Uterus (tissue), 2 donors: ENCODE results near the gene ACTL10.

Experiments
- CTCF ChIP-seq, 4 experiments: fragments of 200-600 bp in 2 of 4; fragments of 450-650 bp in 2 of 4; sonication (generic) in 2 of 4; IDR thresholded peaks; one replicate each; pipeline ENCODE4 v1.5.1; 2016 to 2019; ENCODE audit warnings: antibody characterized with exemption in 4 of 4, mild to moderate bottlenecking in 2 of 4, moderate library complexity in 1 of 4
- POLR2A ChIP-seq, 2 donors: fragments of 450-650 bp; IDR thresholded peaks; one replicate each; pipeline ENCODE4 v1.6.1; 2016; ENCODE audit warnings: antibody characterized with exemption in 2 of 2, mild to moderate bottlenecking in 1 of 2, moderate library complexity in 1 of 2

- TF ChIP-seq CTCF (IDR thresholded peaks at IDR 0.05), result no peak
- TF ChIP-seq POLR2A (IDR thresholded peaks at IDR 0.05), result no peak
These were observed 2.5 kb downstream of the ACTL10 start for GRCh38 chr20:33669224-33669623.
